Activated CD4-positive, alpha-beta T cell treated with anti-CD3 and anti-CD28 coated beads, Interleukin-2, amount 10 ng/mL, durations not matched to agents 7 days and 5 days (primary cell): ENCODE measurements around the gene LCK. TPM values are rescaled to one million over a fixed set of nuclear protein-coding genes. Genes with fewer than 3 reads are reported as not detected.

Experiments used
- CTCF ChIA-PET: fragments of 350-600 bp; sonication (Branson Sonifier 250); formaldehyde crosslinking; loops from one replicate; lab custom pipeline; 2021; ENCODE audit warnings: antibody characterized with exemption; lab: Charles Lee
- POLR2A ChIA-PET: fragments of 350-600 bp; sonication (Branson Sonifier 250); formaldehyde crosslinking; loops from one replicate; lab custom pipeline; 2021; ENCODE audit warnings: antibody characterized with exemption; lab: Charles Lee
- DNase-seq: peaks from one replicate; pipeline ENCODE4 v3.0.0-alpha.2; 2020
- H3K27ac Mint-ChIP-seq: one replicate; pipeline ENCODE4 v1.8.0; 2021; ENCODE audit warnings: mild to moderate bottlenecking, moderate library complexity, mixed read lengths
- H3K27me3 Mint-ChIP-seq: one replicate; pipeline ENCODE4 v1.8.0; 2021; ENCODE audit warnings: mixed read lengths
- H3K36me3 Mint-ChIP-seq: one replicate; pipeline ENCODE4 v1.8.0; 2021; ENCODE audit warnings: low read depth, mixed read lengths
- H3K4me1 Mint-ChIP-seq: one replicate; pipeline ENCODE4 v1.8.0; 2021; ENCODE audit warnings: mixed read lengths
- H3K4me3 Mint-ChIP-seq: one replicate; pipeline ENCODE4 v1.8.0; 2021; ENCODE audit warnings: mild to moderate bottlenecking, moderate library complexity, mixed read lengths
- H3K9me3 Mint-ChIP-seq: one replicate; pipeline ENCODE4 v1.8.0; 2021; ENCODE audit warnings: mixed read lengths
- total RNA-seq, 2 experiments: library from RNA; stranded (reverse); gene quantifications; one replicate each; pipeline ENCODE4 v1.2.3, GENCODE V29; 2021

LCK gene
- total RNA-seq, 2 experiments from 2014 or later = 434 to 495 TPM

GRCh38 chr1:32311709-32312393, 60.8 kb downstream of the LCK start:
- ChIA-PET CTCF (interaction anchor here (0.6 to 1.5 kb wide), 3 partner anchors 8 to 59 kb away, joined by 3 to 7 read pairs (median 3); no protein-coding TSS in a partner anchor), POLR2A (interaction anchor here (0.6 kb wide), 1 partner anchor 258 kb away, joined by 4 read pairs; no protein-coding TSS in a partner anchor)
- DNase-seq = no peak
- Mint-ChIP-seq H3K4me3 (no peak overlapping the region), H3K27me3 (no peaks in the 10 kb centered on the region), H3K9me3 (no peaks in the 10 kb centered on the region), H3K27ac (peak overlapping the region; percentile 60), H3K36me3 (peaks cover 36% of the 10 kb centered on the region), H3K4me1 (peaks cover 55% of the 10 kb centered on the region)

- ChIA-PET CTCF (interaction anchor here (1.4 kb wide), 1 partner anchor 10 kb away, joined by 5 read pairs; no protein-coding TSS in a partner anchor), POLR2A (no interaction called here)
- H3K27ac Mint-ChIP-seq = no peak overlapping the region
Measured at GRCh38 chr1:32316903-32317277, 65.8 kb downstream of the LCK start.

GRCh38 chr1:32318127-32318869, 67.2 kb downstream of the LCK start:
- CTCF ChIA-PET = interaction anchor here (0.6 to 1.2 kb wide), 4 partner anchors 10 to 202 kb away, joined by 3 to 6 read pairs (median 3); no protein-coding TSS in a partner anchor
- Mint-ChIP-seq H3K4me3 (no peak overlapping the region), H3K27ac (peak overlapping the region; percentile 36), H3K36me3 (peaks cover 43% of the 10 kb centered on the region), H3K27me3 (no peaks in the 10 kb centered on the region), H3K9me3 (no peaks in the 10 kb centered on the region), H3K4me1 (peaks cover 51% of the 10 kb centered on the region)
- no peak for DNase-seq
- POLR2A ChIA-PET = no interaction called here

More at GRCh38 chr1:32316903-32317277, 65.8 kb downstream of the LCK start:
- Mint-ChIP-seq H3K9me3 (no peaks in the 10 kb centered on the region), H3K27me3 (no peaks in the 10 kb centered on the region), H3K4me3 (no peak overlapping the region), H3K4me1 (peaks cover 41% of the 10 kb centered on the region), H3K36me3 (peaks cover 32% of the 10 kb centered on the region)
- no peak for DNase-seq

GRCh38 chr1:32321712-32322291, 70.7 kb downstream of the LCK start:
- Mint-ChIP-seq H3K9me3 (no peaks in the 10 kb centered on the region), H3K36me3 (peaks cover 43% of the 10 kb centered on the region), H3K27ac (peak overlapping the region; percentile 90), H3K4me3 (peak overlapping the region; percentile 52), H3K27me3 (no peaks in the 10 kb centered on the region), H3K4me1 (peaks cover 55% of the 10 kb centered on the region)
- ChIA-PET POLR2A (interaction anchor here (0.6 to 1.0 kb wide), 4 partner anchors 14 to 709 kb away, joined by 3 to 5 read pairs (median 4); no protein-coding TSS in a partner anchor), CTCF (interaction anchor here (0.6 to 2.2 kb wide), 17 partner anchors 9 to 248 kb away, joined by 3 to 10 read pairs (median 4); no protein-coding TSS in a partner anchor)
- peak; percentile 57 for DNase-seq

- H3K4me3 Mint-ChIP-seq = no peak overlapping the region
- H3K4me1 Mint-ChIP-seq = peaks cover 32% of the 10 kb centered on the region
- peaks cover 67% of the 10 kb centered on the region for H3K36me3 Mint-ChIP-seq
- no peak for DNase-seq
- no peaks in the 10 kb centered on the region for H3K9me3 Mint-ChIP-seq
- no peak overlapping the region for H3K27ac Mint-ChIP-seq
- H3K27me3 Mint-ChIP-seq = no peaks in the 10 kb centered on the region
- ChIA-PET POLR2A (no interaction called here), CTCF (interaction anchor here (0.6 kb wide), 1 partner anchor 290 kb away, joined by 5 read pairs; no protein-coding TSS in a partner anchor)
Measured at GRCh38 chr1:32327204-32327603, 76.1 kb downstream of the LCK start.

GRCh38 chr1:32329931-32330466, 78.9 kb downstream of the LCK start:
- H3K9me3 Mint-ChIP-seq = no peaks in the 10 kb centered on the region
- ChIA-PET CTCF (interaction anchor here (0.5 kb wide), 1 partner anchor 881 kb away, joined by 3 read pairs; no protein-coding TSS in a partner anchor), POLR2A (no interaction called here)
- no peak for DNase-seq
- peaks cover 32% of the 10 kb centered on the region for H3K4me1 Mint-ChIP-seq
- H3K36me3 Mint-ChIP-seq = peaks cover 72% of the 10 kb centered on the region
- no peaks in the 10 kb centered on the region for H3K27me3 Mint-ChIP-seq
- no peak overlapping the region for H3K4me3 Mint-ChIP-seq
- no peak overlapping the region for H3K27ac Mint-ChIP-seq

- Mint-ChIP-seq H3K36me3 (peaks cover 66% of the 10 kb centered on the region), H3K4me1 (peaks cover 29% of the 10 kb centered on the region), H3K9me3 (no peaks in the 10 kb centered on the region), H3K27ac (no peak overlapping the region), H3K27me3 (no peaks in the 10 kb centered on the region), H3K4me3 (no peak overlapping the region)
- CTCF ChIA-PET = interaction anchor here (0.5 to 1.6 kb wide), 3 partner anchors 8 to 880 kb away, joined by 3 to 10 read pairs (median 5); no protein-coding TSS in a partner anchor
- no peak for DNase-seq
- POLR2A ChIA-PET = no interaction called here
Measured at GRCh38 chr1:32330558-32331151, 79.6 kb downstream of the LCK start.

- Mint-ChIP-seq H3K9me3 (no peaks in the 10 kb centered on the region), H3K36me3 (peaks cover 63% of the 10 kb centered on the region), H3K27ac (no peak overlapping the region), H3K27me3 (no peaks in the 10 kb centered on the region), H3K4me1 (peaks cover 29% of the 10 kb centered on the region), H3K4me3 (no peak overlapping the region)
- CTCF ChIA-PET = interaction anchor here (1.2 to 1.6 kb wide), 3 partner anchors 9 to 89 kb away, joined by 5 to 10 read pairs (median 5); no protein-coding TSS in a partner anchor
- POLR2A ChIA-PET = no interaction called here
- no peak for DNase-seq
Measured at GRCh38 chr1:32331549-32331948, 80.5 kb downstream of the LCK start.

GRCh38 chr1:32332290-32333079, 81.4 kb downstream of the LCK start:
- no peak overlapping the region for H3K4me3 Mint-ChIP-seq
- CTCF ChIA-PET = interaction anchor here (0.7 to 1.9 kb wide), 8 partner anchors 9 to 90 kb away, joined by 3 to 7 read pairs (median 4); no protein-coding TSS in a partner anchor
- POLR2A ChIA-PET = no interaction called here
- H3K27me3 Mint-ChIP-seq = no peaks in the 10 kb centered on the region
- no peaks in the 10 kb centered on the region for H3K9me3 Mint-ChIP-seq
- H3K27ac Mint-ChIP-seq = no peak overlapping the region
- H3K36me3 Mint-ChIP-seq = peaks cover 58% of the 10 kb centered on the region
- no peak for DNase-seq
- H3K4me1 Mint-ChIP-seq = peaks cover 38% of the 10 kb centered on the region

GRCh38 chr1:32333251-32333963, 82.3 kb downstream of the LCK start:
- no peak for DNase-seq
- Mint-ChIP-seq H3K27me3 (no peaks in the 10 kb centered on the region), H3K36me3 (peaks cover 50% of the 10 kb centered on the region), H3K4me1 (peaks cover 44% of the 10 kb centered on the region), H3K27ac (no peak overlapping the region), H3K4me3 (peak overlapping the region; percentile 9), H3K9me3 (no peaks in the 10 kb centered on the region)
- CTCF ChIA-PET = interaction anchor here (0.7 to 1.9 kb wide), 6 partner anchors 9 to 85 kb away, joined by 3 to 7 read pairs (median 4); no protein-coding TSS in a partner anchor
- POLR2A ChIA-PET = no interaction called here
